ENCODE data around the gene VAV3.
"Not testable (repeated sequence)": the region's sequence is repeated elsewhere in the genome, so short reads cannot be mapped to it uniquely, and the experiment has no call there.

Gene VAV3

DNA sequence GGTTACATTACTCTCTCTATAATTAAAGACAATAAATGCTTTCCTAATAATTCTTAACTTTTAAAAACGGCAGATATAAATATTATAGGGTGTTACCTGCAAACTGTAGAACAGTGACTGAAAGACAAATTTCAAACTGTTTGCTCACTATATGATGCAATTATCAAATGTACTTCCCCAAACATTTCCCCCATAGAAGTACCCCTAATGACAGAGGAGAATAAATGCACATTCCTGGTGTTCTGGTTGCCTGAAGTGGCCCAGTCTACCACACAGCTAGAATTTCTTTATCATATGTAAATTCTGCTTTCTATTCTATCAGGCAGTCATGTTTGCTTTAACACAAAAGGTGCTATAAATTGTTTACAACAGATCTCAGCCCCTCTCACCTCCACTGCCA, 70.4 kb downstream of the VAV3 start:
- DNase-seq (ENCODE audit: low read depth in 2 of 2): no peak

DNA sequence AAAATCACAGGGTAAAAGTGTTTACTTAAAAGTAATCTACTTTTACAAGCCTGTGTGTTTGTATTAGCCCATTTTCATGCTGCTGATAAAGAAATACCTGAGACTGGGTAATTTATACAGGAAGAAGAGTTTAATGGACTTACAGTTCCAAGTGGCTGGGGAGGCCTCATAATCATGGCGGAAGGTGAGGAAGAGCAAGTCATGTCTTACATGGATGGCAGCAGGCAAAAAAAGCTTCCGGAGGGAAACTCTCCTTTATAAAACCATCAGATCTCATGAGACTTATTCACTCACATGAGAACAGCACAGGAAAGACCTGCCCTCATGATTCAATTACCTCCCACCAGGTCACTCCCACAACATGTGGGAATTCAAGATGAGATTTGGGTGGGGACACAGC, 71.6 kb downstream of the VAV3 start:
- not testable (repeated sequence) for DNase-seq (ENCODE audit: low read depth in 2 of 2)

- no peak for DNase-seq (ENCODE audit: low read depth in 2 of 2)
Measured at GRCh38 chr1:107889524-107889923, 75.5 kb downstream of the VAV3 start.

- DNase-seq (ENCODE audit: low read depth in 2 of 2): no peak
Measured at GRCh38 chr1:107883562-107883961, 81.4 kb downstream of the VAV3 start.

DNA sequence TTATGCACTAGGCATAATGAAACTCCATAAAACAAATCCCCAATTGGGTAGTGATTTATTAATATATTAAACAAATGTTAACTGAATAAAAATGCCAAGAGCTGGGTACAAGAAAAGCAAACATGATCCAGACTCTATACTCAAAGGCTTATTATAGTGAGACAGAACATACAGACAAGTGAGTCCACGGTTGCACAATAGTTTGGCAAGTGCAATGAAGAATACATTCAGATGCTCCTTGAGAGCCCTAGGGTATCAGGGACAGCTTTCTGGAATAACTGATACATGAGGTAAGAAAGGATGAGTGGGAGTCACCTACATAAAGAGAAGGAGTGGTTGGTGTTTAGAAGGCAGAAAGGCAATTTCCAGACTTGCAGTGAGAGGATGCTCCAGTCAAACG, 85.1 kb downstream of the VAV3 start:
- no peak for DNase-seq (ENCODE audit: low read depth in 2 of 2)

GRCh38 chr1:107879346-107879745, 85.6 kb downstream of the VAV3 start:
- no peak for DNase-seq (ENCODE audit: low read depth in 2 of 2)

- DNase-seq (ENCODE audit: low read depth in 2 of 2): no peak
Measured at GRCh38 chr1:107877745-107878144, 87.2 kb downstream of the VAV3 start.

DNA sequence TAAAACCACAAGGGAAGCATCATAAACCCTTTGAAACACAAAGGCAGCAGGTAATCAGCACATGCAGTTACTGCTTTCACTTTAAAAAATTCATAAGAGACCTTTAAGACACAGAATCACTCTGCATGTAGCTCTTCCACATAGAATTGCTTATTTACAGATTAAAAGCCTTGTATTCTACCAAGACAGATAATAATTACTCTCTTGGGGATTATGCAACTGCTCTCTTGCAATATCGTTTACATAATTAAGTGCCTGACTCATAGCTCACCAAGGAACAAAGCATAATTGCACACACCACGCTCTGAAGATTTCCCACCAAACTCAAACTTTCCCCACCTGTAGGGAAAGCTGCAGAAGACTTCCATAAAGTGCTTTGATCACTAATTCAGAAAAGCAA, 87.9 kb downstream of the VAV3 start:
- no peak for DNase-seq (ENCODE audit: low read depth in 2 of 2)

DNA sequence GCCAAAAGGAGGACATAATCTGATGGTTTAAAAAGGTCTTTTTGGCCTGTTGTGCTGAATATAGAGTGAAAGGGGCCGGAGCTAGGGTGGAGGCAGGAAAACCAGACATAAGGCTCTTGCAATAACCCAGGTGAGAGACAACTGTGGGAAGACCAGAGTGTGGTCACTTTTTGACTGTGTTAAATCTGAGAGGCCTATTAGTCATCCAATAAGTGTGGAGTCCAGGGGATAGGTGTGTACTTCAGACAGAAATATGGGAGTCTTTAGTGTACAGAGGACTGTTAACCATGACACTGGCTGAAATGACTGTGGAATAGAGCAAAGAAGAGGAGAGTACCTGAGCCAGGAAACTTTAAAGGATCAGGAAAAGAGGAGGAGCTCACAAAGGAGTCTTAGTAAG, 89.3 kb downstream of the VAV3 start:
- DNase-seq (ENCODE audit: low read depth in 2 of 2): no peak

GRCh38 chr1:107874221-107874620, 90.8 kb downstream of the VAV3 start:
- DNase-seq (ENCODE audit: low read depth in 2 of 2): no peak

- no peak for DNase-seq (ENCODE audit: low read depth in 2 of 2)
Measured at GRCh38 chr1:107871687-107872395, 93.1 kb downstream of the VAV3 start.

GRCh38 chr1:107871259-107871658, 93.7 kb downstream of the VAV3 start:
- DNase-seq (ENCODE audit: low read depth in 2 of 2): no peak

- no peak for DNase-seq (ENCODE audit: low read depth in 2 of 2)
Measured at GRCh38 chr1:107870696-107871095, 94.3 kb downstream of the VAV3 start.

- no peak for DNase-seq (ENCODE audit: low read depth in 2 of 2)
Measured at GRCh38 chr1:107867897-107868296, 97.1 kb downstream of the VAV3 start.

GRCh38 chr1:107867422-107867821, 97.6 kb downstream of the VAV3 start:
- no peak for DNase-seq (ENCODE audit: low read depth in 2 of 2)

DNA sequence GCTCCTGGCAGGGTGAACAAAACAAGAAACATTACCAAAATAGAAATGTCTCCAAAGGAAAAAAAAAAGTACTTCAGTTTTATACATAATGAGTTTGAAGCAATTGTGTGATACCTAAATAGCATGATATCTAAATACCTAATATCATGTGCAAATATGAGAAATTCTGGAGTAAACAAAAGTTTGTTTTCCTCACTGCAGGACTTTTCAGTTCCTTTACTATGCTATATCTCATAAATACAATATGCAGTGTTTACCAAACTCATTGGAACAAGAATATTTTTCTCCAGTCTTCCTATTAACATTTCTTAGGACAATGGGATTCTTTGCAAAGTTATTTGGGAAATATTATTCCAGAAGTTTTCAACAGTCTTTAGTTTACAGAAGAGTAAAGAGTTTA, 98.1 kb downstream of the VAV3 start:
- DNase-seq (ENCODE audit: low read depth in 2 of 2): no peak

DNA sequence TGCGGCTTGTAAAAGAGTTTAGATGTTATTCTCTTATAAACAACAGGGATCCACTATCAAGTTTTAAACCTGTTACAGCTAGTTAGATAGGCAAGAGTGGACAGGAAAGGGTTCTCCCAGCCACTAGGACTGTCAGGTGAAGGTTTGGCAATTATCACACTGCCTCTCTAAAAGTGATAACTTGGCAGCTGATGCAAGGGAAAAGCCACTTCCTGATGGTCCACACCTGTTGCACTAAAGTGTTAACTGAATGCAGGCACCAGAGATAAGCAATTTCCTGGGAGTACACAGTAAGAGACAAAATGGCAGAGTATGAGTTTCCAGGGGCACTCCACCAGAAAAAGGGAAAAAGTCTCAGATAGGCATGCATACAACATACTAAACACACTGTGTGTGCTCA, 99.4 kb downstream of the VAV3 start:
- no peak for DNase-seq (ENCODE audit: low read depth in 2 of 2)

DNA sequence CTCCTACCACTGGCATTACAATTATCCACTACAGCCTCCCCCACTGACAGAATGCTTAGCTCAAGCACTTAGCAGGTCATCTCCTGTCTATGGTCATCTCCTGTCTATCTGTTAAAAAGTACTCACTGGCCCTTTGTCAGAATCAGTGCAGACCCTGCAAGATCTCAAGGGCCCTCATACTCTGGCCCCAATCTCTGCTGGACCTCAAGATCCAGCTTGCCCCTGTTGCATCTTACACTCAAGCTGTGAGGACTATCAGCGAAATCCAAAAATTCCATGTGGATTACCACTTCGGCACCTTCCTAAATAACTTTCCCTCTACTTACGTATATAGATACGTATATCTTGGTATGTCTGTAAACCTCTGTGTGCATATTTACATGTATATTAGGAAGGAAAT, 101.6 kb downstream of the VAV3 start:
- no peak for DNase-seq (ENCODE audit: low read depth in 2 of 2)

- no peak for DNase-seq (ENCODE audit: low read depth in 2 of 2)
Measured at GRCh38 chr1:107862064-107862463, 102.9 kb downstream of the VAV3 start.

DNA sequence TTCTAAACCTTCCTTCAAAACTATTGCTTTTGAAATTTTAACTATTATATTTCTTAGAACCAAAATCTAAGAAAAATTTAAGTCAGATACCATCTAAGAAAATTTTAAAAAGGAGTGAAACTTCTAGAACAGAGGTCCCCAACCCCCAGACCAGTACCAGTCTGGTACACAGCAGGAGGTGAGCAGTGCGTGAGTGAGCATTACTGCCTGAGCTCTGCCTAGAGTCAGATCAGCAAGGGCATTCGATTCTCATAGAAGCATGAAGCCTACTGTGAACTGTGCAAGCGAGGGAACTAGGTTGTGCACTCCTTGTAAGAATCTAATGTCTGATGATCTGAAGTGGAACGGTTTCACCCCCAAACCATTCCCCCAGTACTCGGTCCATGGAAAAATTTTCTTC, 106.7 kb downstream of the VAV3 start:
- no peak for DNase-seq (ENCODE audit: low read depth in 2 of 2)

GRCh38 chr1:107851418-107851817, 113.6 kb downstream of the VAV3 start:
- no peak for DNase-seq (ENCODE audit: low read depth in 2 of 2)

GRCh38 chr1:107844541-107845194, 120.3 kb downstream of the VAV3 start:
- DNase-seq (ENCODE audit: low read depth in 2 of 2): not testable (repeated sequence)

GRCh38 chr1:107843989-107844388, 121.0 kb downstream of the VAV3 start:
- no peak for DNase-seq (ENCODE audit: low read depth in 2 of 2)

GRCh38 chr1:107842241-107842640, 122.7 kb downstream of the VAV3 start:
- DNase-seq (ENCODE audit: low read depth in 2 of 2): no peak

Measured in stimulated activated CD4-positive, alpha-beta T cell treated with anti-CD3 and anti-CD28 coated beads, Interleukin-12 subunit alpha, Interleukin-12 subunit beta, amount 100 ng/mL, for 24 hours (primary cell).